Measurements from ENCODE around the gene CEP57. TPM values are rescaled to one million over a fixed set of nuclear protein-coding genes. Genes with fewer than 3 reads are reported as not detected.

The CEP57 gene
- total RNA-seq, 1 experiment from 2014 or later = 58.0 TPM

- H3K36me3 Mint-ChIP-seq (ENCODE audit: insufficient read depth in 1 of 3, low read depth in 3 of 3) = peaks cover 14 to 43% (median 28%) of the 10 kb centered on the region in 3 experiments; a peak in 6 of 7 replicates
- Histone ChIP-seq H3K4ac (ENCODE audit: low read depth, low read length) (peak within 1 kb of the TSS; percentile 75; the same call in 1 of the 2 replicates), H3K56ac (ENCODE audit: insufficient read length, low read depth, low read length) (peak within 1 kb of the TSS; percentile 64), H3K79me2 (ENCODE audit: insufficient read depth, low read length) (peaks cover 20% of the 10 kb centered on the region; the same call in 1 of the 2 replicates), H4K91ac (ENCODE audit: insufficient read length, low read depth, low read length) (peak within 1 kb of the TSS; percentile 73), H3K23me2 (ENCODE audit: insufficient read length, low read depth, low read length, poor library complexity, severe bottlenecking) (peaks cover 8% of the 10 kb centered on the region), H3K4me1 (ENCODE audit: insufficient read depth, low read length) (no peaks in the 10 kb centered on the region), H4K5ac (ENCODE audit: insufficient read length, low read depth, low read length) (peak within 1 kb of the TSS; percentile 85), H3K23ac (ENCODE audit: insufficient read length, low read depth, low read length) (no peak within 1 kb of the TSS), H3K14ac (ENCODE audit: insufficient read depth, low read length) (peak within 1 kb of the TSS; percentile 98), H2AFZ (ENCODE audit: low read length) (no peak within 1 kb of the TSS), H4K8ac (replicated peaks; ENCODE audit: insufficient read length, low read depth, low read length) (peak within 1 kb of the TSS; percentile 62), H3K9me3 (ENCODE audit: control insufficient read depth, low read depth, low read length) (no peaks in the 10 kb centered on the region), H2BK20ac (ENCODE audit: low read depth, low read length, poor library complexity, severe bottlenecking) (no peak within 1 kb of the TSS), H2BK12ac (ENCODE audit: insufficient read length, low read depth, low read length) (no peak within 1 kb of the TSS), H3K9ac (ENCODE audit: extremely low read depth, insufficient read length, low read length) (peak within 1 kb of the TSS; percentile 98), H3K79me1 (ENCODE audit: insufficient read depth, low read depth, low read length, poor library complexity, severe bottlenecking) (no peaks in the 10 kb centered on the region), H2AK5ac (ENCODE audit: insufficient read length, low read length) (no peak within 1 kb of the TSS), H4K20me1 (ENCODE audit: control insufficient read depth, insufficient read depth, insufficient read length) (no peaks in the 10 kb centered on the region), H3K27me3 (ENCODE audit: insufficient read depth, low read length) (no peaks in the 10 kb centered on the region), H3K18ac (ENCODE audit: insufficient read length, low read depth, low read length) (peak within 1 kb of the TSS; percentile 98), H3K4me2 (ENCODE audit: insufficient read depth, insufficient read length, low read length) (peak within 1 kb of the TSS; percentile 93), H3T11ph (ENCODE audit: low read length) (peak within 1 kb of the TSS; percentile 96), H2BK5ac (ENCODE audit: insufficient read length, low read length) (peak within 1 kb of the TSS; percentile 85), H2BK120ac (ENCODE audit: low read depth, low read length, poor library complexity, severe bottlenecking) (peak within 1 kb of the TSS; percentile 98), H2BK15ac (ENCODE audit: low read depth, low read length) (no peak within 1 kb of the TSS), H3K27ac (ENCODE audit: insufficient read length, low read depth, low read length) (peak within 1 kb of the TSS; percentile 95)
- peaks cover 32 to 37% of the 10 kb centered on the region in 2 experiments for H3K4me1 Mint-ChIP-seq
- WGBS (ENCODE audit: extremely low coverage, insufficient read length, low lambda C conversion rate) = no CpG with 5 or more reads among the region's 62 CpGs
- peak within 1 kb of the TSS; percentile 95 to 98 for H3K4me3 Mint-ChIP-seq
- no peak for TF ChIP-seq CTCF (conservative IDR thresholded peaks at IDR 0.05)
- H3K9me3 Mint-ChIP-seq = no peaks in the 10 kb centered on the region
- H3K27ac Mint-ChIP-seq = peak within 1 kb of the TSS; percentile 100
- H3K27me3 Mint-ChIP-seq (ENCODE audit: low read depth) = no peaks in the 10 kb centered on the region
- DNase-seq = peak; percentile 98
These were observed 684 bp upstream of the CEP57 start, which contains the start of gene FAM76B for GRCh38 chr11:95789506-95790122. TSS of gene FAM76B (minus strand) at chr11:95789782. CDS start at chr11:95789478, 304 bp downstream.

Measured in H9 (cell line).